GM12892 (cell line): ENCODE results near the gene ANXA4.

Experiments
- POLR2A ChIP-seq: IDR thresholded peaks from 2 replicates; pipeline ENCODE4 v1.6.1; 2011; ENCODE audit warnings: low read depth, low read length, control low read depth
- TAF1 ChIP-seq: IDR thresholded peaks from 2 replicates; pipeline ENCODE4 v1.6.1; 2011; ENCODE audit warnings: low read depth, mild to moderate bottlenecking, control low read depth, low read length, borderline replicate concordance

DNA sequence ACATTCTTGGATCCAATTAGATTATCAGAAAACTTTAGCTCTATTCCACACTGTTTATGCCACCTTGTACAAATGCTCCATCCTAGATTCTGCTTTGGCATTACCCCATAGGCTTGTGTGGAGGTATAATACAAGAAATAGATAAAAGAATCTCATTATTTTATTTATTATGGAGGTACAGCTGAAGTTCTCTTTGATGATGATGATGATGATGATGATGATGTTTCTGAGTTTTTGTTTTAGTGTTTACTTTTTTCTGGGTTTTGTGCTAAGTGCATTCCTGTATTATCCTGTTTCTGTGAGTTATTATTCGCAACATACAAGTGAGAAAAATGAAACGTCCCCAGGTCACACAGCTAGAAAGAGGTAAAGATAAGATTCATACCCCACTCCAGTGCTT lies 43.4 kb downstream of the ANXA4 start:
- TF ChIP-seq POLR2A (no peak), TAF1 (no peak)
